HL-60/S4 treated with phorbol 12-myristate 13-acetate at 8.2 ng/mL for 4 days and 3 days (cell line): ENCODE results near the gene GARIN1A.
"Not testable (repeated sequence)": the region's sequence is repeated elsewhere in the genome, so short reads cannot be mapped to it uniquely, and the experiment has no call there.

Experiments used
- in situ Hi-C: fragments of 300-500 bp; cut with MboI; formaldehyde crosslinking; loops from 2 replicates; pipeline ENCODE4 v1.15.0; 2022; ENCODE audit warnings: low sequenced_read_pairs

The GARIN1A gene

GRCh38 chr7:128683270-128683669, 11.2 kb downstream of the GARIN1A start:
- in situ Hi-C loops: not testable (repeated sequence)

DNA sequence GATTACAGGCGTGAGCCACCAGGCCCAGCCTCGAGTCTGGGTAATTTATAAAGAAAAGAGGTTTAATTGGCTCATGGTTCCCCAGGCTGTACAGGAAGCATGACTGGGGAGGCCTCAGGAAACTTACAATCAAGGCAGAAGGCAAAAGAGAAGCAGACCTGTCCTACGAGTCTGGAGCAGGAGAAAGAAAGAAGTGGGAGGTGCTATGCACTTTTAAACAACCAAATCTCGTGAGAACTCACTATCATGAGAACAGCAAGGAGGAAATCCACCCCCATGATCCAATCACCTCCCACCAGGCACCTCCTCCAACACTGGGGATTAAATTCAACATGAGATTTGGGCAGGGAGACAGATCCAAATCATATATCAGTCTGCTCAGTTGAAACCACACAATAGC, 11.6 kb downstream of the GARIN1A start:
- in situ Hi-C loops: not testable (repeated sequence)

DNA sequence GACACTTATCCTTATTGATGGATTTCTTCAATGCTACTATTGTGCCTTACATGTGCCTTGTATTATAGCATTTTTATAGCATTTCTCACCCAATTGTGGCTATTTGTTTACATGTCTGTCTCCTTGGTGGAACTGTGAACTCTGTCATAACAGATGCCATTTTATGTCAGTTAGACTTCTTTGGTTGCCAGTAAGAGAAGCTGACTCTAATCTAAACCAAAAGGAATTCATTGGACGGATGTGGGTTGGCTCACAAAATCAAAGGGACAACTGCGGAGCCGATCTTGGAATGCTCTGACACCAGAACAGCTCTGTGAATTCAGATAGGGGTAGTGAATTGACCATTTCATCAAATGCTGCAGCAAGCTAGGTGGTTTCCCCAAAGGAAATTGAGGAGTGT, 15.0 kb downstream of the GARIN1A start:
- in situ Hi-C loops: no loop called here

DNA sequence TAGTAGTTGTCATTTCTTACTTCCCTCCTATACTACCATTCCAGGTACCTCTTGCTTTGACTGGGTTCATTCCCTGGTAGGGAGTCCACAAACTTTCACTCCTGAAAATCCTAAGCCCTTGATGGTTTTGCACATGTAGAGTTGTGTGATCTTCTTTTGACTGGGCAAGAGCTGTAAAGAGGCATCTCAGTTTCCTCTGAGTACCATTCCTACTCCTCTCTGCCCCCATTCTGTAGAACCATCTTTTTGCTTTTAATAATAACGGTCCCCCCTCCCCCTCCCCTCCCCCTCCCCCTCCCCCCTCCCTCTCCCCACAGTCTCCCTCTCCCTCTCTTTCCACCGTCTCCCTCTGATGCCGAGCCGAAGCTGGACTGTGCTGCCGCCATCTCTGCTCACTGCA, 16.4 kb downstream of the GARIN1A start:
- in situ Hi-C loops: no loop called here

DNA sequence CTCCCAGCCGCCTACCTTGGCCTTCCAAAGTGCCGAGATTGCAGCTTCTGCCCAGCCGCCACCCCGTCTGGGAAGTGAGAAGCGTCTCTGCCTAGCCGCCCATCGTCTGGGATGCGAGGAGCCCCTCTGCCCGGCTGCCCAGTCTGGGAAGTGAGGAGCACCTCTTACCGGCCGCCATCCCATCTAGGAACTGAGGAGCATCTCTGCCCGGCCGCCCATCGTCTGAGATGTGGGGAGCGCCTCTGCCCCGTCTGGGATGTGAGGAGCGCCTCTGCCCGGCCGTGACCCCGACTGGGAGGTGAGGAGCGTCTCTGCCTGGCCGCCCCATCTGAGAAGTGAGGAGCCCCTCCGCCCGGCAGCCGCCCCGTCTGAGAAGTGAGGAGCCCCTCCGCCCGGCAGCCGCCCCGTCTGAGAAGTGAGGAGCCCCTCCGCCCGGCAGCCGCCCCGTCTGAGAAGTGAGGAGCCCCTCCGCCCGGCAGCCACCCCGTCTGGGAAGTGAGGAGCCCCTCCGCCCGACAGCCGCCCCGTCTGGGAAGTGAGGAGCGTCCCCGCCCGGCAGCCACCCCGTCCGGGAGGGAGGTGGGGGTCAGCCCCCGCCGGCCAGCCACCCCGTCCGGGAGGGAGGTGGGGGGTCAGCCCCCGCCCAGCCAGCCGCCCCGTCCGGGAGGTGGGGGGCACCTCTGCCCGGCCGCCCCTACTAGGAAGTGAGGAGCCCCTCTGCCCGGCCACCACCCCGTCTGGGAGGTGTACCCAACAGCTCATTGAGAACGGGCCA, 17.3 kb downstream of the GARIN1A start:
- in situ Hi-C loops: not testable (repeated sequence)

GRCh38 chr7:128691227-128691626, 19.1 kb downstream of the GARIN1A start:
- in situ Hi-C loops: no loop called here

DNA sequence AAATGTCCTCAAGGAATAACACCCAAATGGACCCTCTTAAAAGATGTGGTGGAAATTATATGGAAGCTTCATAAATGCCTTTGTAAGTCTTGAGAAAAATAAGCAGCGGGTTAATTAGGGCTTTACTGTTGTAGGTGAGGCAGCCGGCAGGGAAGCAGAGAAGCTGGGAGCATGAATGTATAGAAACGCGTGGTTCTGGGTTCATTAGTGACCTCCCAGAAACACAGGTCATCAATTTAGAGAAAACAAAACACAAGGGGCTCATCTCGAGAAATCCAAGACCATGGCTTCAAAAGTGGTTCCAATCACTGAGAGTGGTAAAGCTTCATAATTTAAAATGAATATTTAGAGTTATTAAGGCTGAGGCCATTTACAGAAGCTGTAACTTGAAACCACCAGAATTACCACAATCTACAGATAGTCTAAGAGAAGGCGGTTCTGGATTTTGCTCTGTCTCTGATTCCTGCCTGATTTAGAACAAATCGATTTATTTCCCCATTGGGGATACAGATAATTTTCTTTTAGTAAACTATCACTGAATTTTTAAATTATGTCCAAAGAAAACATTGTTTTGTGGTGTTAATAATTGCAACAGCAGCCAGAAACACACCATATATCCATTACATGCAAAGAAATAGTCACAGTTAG, 20.7 kb downstream of the GARIN1A start:
- in situ Hi-C loops: no loop called here

DNA sequence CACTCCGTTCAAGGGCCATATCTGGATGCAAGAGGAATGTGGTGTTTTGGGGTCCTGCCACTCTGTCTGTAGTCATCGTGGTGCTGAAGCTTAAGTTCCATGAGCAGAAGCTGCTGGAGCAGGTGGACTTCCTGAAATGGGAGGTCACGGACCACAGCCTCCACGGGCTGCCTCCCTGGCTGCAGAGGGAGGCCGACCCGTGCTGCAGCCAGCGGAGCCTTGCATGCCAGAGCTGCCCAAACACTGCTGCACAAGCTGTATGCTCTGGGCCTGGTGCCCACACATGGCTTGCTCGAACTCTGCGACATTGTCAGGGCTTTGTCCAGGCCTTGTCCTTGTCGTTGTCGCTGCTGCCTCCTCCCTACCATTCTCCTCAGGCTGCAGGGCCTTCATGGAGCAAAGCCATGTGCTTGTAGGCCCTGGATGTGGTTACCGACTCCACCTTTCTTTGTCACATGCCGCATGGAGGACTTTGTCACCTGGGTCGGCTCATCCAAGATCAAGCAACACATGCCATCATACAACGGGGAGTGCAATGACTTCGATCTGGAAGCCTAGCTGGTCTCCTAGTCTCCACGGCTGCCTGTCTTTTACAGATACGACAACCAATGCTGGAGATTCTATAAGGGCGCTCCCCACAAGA, 21.4 kb downstream of the GARIN1A start:
- in situ Hi-C loops: no loop called here

DNA sequence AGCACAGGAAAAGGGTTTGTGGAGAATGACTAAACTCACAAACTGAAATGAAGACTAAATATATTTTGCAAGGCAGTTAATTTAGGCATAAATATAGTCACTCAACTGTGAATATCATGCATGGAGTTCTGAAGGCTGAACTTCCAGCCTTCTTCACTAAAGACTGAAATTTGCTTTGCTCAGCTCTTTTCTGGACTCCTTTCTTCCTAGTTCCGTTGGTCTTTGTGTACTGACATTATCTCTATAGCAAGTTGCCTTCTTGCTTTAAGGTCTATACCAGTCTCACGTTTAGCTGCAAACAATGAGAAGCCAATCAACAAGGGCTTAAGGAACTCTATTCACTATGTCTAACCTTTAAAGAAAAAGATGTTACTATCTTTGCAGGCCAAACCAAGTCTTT, 22.6 kb downstream of the GARIN1A start:
- in situ Hi-C loops: no loop called here

GRCh38 chr7:128697302-128697905, 25.3 kb downstream of the GARIN1A start:
- in situ Hi-C loops: no loop called here

- in situ Hi-C loops: no loop called here
Observed at GRCh38 chr7:128699196-128699712, 27.2 kb downstream of the GARIN1A start.

- in situ Hi-C loops: no loop called here
Observed at GRCh38 chr7:128699895-128700294, 27.8 kb downstream of the GARIN1A start.

DNA sequence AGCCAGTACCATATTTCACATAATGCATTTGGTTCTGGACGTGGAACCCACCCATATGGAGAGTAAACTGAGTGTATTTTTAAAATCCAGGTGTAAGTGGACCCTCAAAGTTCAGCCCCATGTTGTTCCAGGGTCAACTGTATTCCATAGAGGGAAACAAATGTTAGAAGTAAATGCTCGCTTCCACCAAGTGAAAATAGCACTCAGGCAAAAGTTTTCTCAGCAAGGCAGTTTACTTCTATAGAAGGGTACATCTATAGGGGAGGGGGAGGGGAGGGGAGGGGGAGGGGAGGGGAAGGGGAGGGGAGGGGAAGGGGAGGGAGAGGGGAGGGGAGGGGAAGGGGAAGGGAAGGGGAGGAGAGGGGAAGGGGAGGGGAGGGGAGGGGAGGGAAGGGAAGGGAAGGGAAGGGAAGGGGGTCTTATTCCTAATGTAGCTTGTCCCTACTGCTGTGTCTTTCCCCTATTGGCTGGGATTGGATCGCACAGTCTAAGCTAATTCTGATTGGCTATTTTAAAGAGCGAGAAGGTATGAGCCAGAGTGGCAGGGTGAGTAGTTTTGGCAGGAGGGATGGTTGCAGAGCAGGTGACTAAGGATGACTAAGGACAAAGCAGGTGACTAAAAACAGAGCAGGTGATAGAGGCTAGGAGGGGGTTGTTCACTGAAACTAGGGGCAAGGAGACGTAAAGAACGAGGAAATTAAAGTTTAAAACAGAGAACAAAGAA, 29.1 kb downstream of the GARIN1A start:
- in situ Hi-C loops: no loop called here

DNA sequence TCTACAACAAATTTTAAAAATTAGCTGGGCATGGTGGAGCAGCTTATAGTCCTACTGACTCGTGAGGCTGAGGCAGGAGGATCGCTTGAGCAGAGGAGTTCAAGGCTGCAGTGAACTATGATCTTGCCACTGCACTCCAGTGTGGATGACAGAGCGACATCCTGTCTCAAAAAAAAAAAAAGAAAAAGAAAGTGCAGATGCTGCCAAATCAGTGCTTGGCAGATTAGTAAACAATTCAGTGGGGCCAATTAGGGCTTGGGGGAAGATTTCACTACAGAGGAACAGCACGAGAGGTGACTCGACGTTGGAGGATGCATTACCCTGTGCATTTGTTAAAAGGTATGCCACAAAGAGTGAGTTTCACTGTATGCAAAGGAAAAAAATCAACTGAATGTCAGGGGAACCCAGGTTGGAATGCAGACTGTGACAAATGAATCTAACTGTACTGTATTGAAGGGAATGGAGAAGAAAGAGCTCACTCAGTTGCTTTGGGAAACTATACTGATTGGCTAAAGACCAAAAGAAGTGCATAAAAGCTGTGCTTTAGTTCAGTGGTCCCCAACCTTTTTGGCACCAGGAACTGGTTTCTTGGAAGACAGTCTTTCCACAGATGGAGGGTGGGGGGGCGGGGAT, 31.6 kb downstream of the GARIN1A start:
- in situ Hi-C loops: no loop called here

DNA sequence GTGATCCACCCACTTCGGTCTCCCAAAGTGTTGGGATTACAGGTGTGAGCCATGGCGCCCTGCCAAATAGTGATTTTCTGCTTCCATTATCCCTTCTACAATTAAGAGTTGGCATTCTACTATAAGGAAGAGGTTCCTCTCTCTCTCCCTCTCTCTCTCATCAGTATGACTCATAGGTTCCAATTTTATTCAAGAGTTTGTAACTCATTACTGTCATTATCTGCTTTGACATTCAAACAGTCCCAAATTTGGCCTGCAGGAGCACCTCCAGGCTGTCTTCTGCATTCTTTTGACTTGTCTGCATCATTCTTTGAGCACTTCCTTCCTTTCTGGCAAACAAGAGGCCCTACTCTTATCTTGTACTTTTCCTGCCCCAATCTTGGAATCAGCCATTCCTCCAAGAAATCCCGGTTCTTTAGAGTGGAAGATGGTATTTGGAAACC, 33.8 kb downstream of the GARIN1A start:
- in situ Hi-C loops: no loop called here

GRCh38 chr7:128707752-128708151, 35.7 kb downstream of the GARIN1A start:
- in situ Hi-C loops: no loop called here

GRCh38 chr7:128708235-128708634, 36.1 kb downstream of the GARIN1A start:
- in situ Hi-C loops: no loop called here

DNA sequence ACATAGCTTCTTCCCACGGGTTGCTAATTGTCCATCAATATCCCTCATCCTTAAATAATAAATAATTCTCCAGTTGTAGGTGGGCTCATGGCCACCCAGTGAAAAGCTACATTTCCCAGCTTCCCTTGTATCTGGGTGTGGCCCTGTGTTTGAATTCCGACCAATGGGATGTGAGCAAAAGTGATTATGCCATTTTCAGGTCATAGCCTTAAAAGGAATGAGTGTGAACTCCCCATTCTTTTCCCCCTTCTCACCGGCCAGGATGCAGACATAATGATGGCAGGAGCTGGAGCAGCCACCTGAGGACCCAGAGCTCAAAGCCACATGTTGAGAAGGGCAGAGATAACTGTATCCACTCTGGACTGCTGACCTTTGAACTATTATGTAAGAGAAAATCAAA, 36.7 kb downstream of the GARIN1A start:
- in situ Hi-C loops: no loop called here

DNA sequence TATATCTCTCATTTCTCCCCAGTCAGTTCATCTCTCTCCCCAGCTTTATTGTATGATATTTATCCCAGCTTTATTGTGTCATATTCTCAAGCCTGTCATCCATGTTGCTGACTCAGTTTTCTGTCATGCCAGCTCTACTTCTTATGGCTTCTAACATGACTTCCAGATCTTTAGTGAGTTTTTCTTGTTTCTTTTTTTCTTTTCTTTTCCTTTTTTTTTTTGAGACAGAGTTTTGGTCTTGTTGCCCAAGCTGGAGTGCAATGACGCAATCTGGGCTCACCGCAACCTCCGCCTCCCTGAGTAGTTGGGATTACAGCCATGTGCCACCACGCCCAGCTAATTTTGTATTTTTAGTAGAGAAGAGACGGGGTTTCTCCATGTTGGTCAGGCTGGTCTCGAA, 38.4 kb downstream of the GARIN1A start:
- in situ Hi-C loops: no loop called here

DNA sequence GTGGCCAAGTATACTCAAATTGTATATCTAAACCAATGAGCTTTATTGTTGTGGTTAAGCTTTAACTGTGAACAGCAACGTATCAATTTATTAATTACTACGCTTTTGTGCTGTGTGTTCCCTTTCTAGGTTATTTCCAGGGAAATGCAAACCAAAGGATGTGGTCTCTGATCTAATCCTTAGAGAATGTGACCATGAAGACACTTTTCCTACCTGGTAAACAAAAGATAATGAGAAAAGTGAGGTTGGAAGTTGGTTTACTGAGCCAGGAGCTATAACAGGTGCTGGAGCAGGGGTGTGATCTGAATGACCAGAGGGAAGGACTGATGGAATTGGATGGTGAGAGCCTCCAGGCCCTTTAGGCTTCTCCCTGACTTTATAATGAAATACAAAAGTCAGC, 41.7 kb downstream of the GARIN1A start:
- in situ Hi-C loops: no loop called here
